GM12873 (cell line): ENCODE data around the gene HDLBP.

Experiments
- CTCF ChIP-seq: IDR thresholded peaks from 2 replicates; pipeline ENCODE4 v1.5.1; 2012; ENCODE audit warnings: low read depth, mild to moderate bottlenecking, moderate library complexity, low read length, control low read depth; ENCODE audit not compliant: insufficient read depth; ENCODE audit errors: missing control alignments

HDLBP gene

GRCh38 chr2:241324775-241325174, 9.3 kb upstream of the HDLBP start:
- no peak for TF ChIP-seq CTCF

GRCh38 chr2:241323778-241324177, 8.3 kb upstream of the HDLBP start:
- no peak for TF ChIP-seq CTCF

- TF ChIP-seq CTCF, result no peak
These were observed 6.4 kb upstream of the HDLBP start for GRCh38 chr2:241321886-241322285.

GRCh38 chr2:241321033-241321432, 5.6 kb upstream of the HDLBP start:
- no peak for TF ChIP-seq CTCF

- TF ChIP-seq CTCF, result no peak
These were observed 4.9 kb upstream of the HDLBP start for GRCh38 chr2:241320394-241320793.

GRCh38 chr2:241317391-241317790, 1.9 kb upstream of the HDLBP start:
- TF ChIP-seq CTCF, result no peak

- TF ChIP-seq CTCF, result no peak
These were observed 1.4 kb upstream of the HDLBP start for GRCh38 chr2:241316825-241317224.

- TF ChIP-seq CTCF, result no peak
These were observed 583 bp upstream of the HDLBP start, which contains the start of gene SEPTIN2 for GRCh38 chr2:241315879-241316631. TSS of gene SEPTIN2 (plus strand) at chr2:241315925. CDS start at chr2:241324233, 8,308 bp downstream.
